GM20000 (cell line): ENCODE results near the gene VSIG8.

ENCODE experiments used
- DNase-seq: peaks from one replicate; pipeline ENCODE4 v3.0.0; 2012; ENCODE audit warnings: low spot score
- CTCF ChIP-seq: IDR thresholded peaks from 2 replicates; pipeline ENCODE4 v1.5.1; 2012; ENCODE audit warnings: mild to moderate bottlenecking, control low read depth; ENCODE audit errors: extremely low read depth, missing control alignments

Gene VSIG8

GRCh38 chr1:159872891-159873290, 10.4 kb upstream of the VSIG8 start:
- TF ChIP-seq CTCF: no peak
- no peak for DNase-seq

DNA sequence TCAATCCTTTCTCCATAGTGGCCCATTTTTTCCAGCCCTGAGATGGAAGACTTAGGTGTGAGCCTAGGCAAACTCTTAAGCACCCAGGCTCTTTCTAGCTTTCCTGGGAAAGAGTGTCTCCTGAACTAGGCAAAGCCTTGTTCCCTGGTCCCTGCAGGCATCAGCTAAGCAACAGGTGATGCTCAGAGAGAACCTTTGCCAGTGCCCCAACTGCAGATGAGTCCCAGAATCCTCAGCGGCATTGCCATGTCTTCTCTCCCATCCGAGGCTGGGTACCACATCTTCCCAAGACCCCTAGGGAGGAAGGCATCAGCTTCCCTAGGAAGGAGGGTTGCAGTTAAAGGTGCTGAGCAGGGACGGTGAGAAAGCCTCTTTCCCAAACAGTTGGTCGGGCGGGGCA, 8.2 kb upstream of the VSIG8 start:
- DNase-seq: no peak
- no peak for TF ChIP-seq CTCF

DNA sequence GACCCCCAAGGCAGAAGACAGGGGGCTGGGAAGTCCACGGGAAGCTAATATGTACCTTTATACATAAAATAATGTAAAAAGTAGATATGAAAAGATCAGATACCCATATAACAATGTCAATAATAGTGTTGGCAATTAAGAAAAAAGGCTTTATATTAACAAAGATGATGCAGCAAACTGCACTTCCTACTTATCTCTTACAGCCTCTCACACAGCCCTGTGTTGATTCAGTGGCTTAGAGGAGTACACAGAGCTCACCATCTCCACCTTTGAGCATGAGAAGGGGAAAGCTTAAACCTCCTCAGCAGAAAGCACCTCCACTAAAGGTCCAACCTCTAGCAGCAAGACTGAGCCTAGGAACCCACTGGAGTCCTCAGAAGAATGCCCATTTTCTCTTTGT, 7.2 kb upstream of the VSIG8 start:
- DNase-seq: no peak
- no peak for TF ChIP-seq CTCF

- no peak for TF ChIP-seq CTCF
- DNase-seq: no peak
Observed at GRCh38 chr1:159869173-159869572, 6.7 kb upstream of the VSIG8 start.

DNA sequence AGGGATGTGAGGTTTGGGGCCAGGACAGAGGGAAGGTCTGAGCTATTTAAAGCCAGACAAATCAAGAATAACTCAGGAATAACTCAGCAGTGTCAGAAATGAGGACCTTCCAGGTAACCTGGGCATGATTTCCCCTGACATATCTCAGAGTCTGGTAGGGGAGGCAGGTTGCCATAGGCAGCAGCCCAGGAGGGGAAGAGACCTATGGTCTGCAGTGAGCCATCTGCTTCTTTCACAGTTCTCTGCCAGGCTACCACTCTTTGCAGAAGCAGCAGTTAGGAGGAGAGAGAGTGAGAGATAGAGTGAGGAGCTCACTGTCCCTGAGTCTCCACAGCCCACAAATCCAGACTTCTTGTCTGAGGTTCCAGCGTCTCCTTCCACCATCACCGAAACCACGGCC, 6.3 kb upstream of the VSIG8 start:
- no peak for TF ChIP-seq CTCF
- DNase-seq: no peak

- no peak for TF ChIP-seq CTCF
- no peak for DNase-seq
Observed at GRCh38 chr1:159867664-159868026, 5.2 kb upstream of the VSIG8 start.

DNA sequence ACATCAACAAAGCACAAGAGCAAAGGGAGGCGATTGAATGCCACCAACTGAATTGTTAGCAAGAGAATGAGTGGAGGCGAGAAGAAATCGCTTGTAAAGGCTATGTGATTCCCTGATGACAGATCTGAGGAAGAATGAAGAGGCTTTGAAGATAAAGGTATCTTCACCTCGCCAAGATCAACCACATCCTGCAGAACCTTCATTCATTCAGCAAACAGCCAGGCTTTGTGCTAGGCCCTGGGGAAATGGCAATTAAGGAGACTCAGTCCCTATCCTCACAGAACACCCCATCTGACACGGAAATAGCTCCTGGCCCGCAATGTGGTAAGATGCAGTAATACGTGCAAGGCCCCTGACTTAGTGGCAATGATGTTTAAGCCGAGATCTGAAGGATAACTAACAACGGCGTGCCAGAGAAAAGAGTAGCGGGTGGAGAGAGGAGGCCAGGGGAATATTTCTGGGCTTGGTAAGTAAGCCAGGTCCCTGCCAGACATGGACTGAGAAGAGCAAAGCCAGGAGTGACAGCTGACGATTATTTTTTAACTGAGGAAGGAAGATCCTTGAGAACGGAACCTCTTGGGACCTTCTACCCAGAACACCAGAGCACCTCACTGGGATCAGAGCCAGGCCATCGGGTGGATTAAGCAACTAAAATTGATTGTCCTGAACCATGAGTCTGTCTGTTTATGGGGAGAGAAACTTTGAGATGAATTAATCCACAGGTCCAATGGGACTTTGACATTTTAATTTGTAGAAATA, 4.6 kb upstream of the VSIG8 start:
- no peak for DNase-seq
- TF ChIP-seq CTCF: no peak
